Germinal center (tissue), 1 donor: ENCODE results near the gene DOCK6.

Experiments used
- DNase-seq: peaks from one replicate; pipeline ENCODE4 v3.0.0; 2012; ENCODE audit warnings: mixed read lengths, low spot score

Gene DOCK6

GRCh38 chr19:11223200-11223599 lies 39.1 kb downstream of the DOCK6 start:
- DNase-seq = no peak

DNA sequence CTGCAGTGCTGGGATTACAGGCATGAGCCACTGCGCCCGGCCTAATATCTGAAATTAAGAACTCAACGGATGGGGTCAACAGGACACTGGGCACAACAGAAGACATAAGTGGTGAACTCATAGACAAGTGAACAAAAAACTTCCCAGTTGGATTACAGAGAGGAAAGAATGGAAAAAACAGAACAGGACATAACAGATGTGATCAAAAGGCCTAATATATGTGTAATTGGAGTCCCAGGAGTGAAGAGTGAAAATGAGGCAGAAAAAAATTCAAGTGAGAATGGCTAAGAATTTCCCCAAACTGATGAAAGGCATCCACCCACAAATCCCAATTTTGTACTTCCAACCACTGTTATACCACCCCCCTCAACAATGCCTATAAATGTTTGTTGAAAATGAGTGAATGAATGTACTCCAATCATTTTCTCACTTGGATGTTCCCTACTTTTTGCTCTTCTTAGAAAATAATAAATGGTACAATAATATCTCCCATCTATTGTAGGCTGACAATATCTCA lies 41.2 kb downstream of the DOCK6 start:
- DNase-seq = no peak

DNA sequence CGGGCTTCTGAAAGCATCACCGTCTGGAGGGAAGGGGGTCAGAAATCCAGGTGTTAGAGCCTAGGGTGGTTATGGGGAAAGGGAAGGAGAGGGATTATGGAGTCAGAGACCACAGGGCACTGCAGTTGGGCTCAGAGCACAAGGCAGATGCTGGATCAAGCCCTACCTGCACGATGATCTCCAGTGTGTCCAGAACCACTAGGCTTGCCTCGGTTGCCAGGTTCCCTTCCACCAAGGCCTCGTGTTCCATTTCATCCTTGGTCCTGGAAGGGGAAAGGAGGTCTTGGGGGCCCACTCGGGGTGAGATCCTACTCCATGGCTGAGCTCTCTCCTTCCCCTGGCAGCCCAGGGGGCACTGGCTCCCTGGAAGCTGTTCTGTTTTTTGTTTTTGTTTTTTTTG lies 47.9 kb downstream of the DOCK6 start:
- DNase-seq = no peak

GRCh38 chr19:11210656-11210928 lies 51.7 kb downstream of the DOCK6 start:
- no peak for DNase-seq

GRCh38 chr19:11209839-11210655 lies 52.3 kb downstream of the DOCK6 start:
- DNase-seq = no peak

DNA sequence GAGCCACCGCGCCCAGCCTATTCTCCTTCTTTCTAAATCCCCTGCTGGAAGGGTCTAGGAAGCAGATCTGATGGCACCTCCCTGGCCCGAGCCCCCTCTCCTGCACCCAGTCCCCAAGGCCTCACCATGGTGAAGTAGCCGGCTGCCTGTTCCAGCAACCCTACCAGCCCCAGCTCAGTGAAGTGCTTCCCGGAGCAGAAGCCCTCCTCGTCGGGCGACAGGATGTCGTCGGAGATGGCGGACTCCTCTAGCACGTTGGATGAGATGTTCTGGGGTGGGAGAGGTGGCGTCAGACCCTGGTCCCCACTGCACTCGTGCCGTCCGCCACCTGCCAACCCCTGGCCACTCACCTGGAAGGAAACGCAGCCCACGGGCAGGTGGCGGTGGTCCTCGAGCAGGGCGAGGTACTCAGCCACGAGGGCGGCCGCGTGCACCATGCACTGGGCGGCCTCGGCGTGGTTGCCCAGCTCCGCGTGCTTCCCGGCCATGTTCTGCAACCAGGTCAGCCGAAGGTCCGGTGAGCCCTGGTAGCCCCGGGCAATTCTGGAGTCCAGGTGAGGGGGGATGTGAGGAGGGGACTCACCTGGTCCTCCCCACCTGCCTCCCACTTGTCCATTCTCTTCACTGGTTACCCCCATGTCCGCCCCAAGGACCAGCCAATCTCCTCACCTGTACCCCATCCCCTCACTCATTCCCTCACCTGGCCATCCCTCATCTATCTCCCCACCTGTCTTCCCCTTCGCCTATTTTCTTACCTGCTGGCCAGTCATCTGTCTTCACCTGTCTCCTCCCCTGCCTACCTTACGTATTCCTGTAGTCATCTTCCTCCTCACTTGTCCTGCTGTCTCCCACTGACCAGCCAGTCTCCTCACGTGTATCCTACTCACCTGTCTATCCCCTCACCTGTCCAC lies 53.5 kb downstream of the DOCK6 start:
- DNase-seq = no peak

DNA sequence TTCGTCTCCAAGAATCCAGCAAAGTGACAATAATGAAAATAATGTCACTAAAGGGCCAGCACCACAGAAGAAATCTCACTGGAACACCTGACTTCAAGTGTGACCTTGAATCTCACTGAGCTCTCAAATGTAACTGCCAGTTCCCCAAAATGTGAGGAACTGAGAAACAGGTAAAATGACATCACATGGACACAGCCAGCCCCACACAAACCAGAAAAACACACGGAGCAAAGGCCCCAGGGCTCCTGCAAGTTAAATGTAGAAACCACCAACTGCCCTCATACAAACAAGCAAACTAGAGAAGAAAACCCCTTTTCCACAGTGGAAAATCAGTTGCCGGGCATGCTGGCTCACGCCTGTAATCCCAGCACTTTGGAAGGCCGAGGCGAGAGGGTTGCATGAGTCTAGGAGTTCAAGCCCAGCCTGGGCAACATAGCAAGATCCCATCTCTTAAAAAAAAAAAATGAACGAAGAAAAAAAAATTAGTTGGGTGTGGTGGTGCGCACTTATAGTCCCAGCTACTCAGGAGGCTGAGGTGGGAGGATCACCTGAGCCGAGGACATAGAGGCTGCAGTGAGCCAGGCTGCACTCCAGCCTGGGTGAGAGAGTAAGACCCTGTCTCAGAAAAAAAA lies 56.3 kb downstream of the DOCK6 start:
- DNase-seq = no peak

GRCh38 chr19:11204943-11205349 lies 57.4 kb downstream of the DOCK6 start:
- DNase-seq = no peak

DNA sequence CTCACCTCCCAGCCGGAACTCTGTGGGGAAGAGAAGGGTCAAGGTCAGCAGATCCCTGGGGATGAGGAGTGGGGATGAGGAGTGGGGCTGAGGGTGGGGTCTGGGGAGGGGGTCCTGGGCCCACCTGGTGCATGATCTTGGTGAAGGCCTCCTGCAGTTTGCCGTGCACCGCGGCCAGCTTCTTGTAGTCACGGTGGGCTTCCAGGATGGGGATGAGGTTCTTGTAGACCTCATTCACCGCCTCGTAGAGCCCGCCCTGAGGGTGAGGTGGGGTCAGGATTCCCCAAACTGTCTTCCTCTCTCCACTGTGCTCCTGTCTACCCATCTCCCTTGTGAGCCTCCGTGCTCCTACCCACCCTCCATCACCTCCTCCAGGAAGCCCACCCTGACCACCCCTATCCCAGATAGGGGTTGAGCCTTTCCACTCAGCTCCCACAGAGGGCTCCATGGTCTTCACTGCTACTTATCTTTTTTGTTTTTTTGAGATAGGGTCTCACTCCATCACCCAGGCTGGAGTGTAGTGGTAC lies 58.2 kb downstream of the DOCK6 start:
- no peak for DNase-seq

GRCh38 chr19:11203194-11204075 lies 58.9 kb downstream of the DOCK6 start:
- peak; percentile 72 for DNase-seq

DNA sequence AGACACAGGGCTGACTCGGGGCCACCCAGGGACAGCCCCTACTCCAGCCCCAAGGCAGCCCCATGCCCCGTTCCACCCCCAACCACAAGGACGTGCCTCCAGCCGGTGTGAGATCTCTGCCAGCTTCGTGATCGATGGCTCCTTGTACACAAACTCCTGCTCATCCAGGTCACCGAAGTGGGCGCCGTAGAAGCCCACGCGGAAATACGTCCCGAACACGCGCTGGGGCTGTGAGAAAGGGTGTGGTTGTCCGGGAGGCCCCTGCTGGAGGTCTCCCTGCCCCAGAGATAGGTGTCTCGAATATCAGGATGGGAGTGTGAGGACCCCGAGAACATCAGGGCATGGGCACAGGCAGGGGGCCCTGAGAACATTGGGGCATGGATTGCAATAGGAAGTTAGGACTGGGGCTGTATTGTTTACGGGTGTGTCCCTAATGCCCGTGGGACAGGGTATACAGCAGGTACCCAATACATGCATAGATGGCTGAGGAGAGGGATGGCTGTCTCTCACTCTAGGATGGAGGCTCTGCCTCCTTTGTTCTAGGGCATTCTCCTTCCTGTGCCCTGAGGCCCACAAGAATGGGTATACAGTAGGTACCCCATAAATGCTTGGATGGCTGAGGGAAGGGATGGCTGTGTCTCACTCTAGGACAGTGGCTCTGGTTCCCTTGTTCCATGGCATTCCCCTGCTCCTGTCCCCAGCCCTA lies 59.7 kb downstream of the DOCK6 start:
- no peak for DNase-seq

- DNase-seq = no peak
These were observed 60.5 kb downstream of the DOCK6 start for GRCh38 chr19:11201791-11202190.

DNA sequence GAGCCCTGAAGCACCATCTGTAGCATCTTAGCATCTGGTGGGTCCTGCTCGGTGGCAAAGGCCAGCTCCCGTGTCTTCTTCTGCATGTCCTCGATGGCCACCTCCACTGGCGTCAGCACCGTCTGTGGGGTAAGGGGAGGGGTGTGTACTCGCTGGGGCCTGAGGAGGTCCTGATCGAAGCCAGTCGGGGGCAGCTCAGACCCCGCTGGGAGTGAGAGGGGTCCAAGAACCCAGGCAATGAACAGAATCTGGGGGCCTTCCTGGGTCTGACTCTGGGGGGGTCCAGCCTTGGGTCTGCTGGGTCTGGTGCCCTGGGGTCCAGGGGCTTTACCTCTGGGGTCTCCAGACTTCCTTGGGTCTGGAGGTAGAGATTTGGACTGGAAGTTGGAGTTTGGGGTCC lies 61.4 kb downstream of the DOCK6 start:
- no peak for DNase-seq

DNA sequence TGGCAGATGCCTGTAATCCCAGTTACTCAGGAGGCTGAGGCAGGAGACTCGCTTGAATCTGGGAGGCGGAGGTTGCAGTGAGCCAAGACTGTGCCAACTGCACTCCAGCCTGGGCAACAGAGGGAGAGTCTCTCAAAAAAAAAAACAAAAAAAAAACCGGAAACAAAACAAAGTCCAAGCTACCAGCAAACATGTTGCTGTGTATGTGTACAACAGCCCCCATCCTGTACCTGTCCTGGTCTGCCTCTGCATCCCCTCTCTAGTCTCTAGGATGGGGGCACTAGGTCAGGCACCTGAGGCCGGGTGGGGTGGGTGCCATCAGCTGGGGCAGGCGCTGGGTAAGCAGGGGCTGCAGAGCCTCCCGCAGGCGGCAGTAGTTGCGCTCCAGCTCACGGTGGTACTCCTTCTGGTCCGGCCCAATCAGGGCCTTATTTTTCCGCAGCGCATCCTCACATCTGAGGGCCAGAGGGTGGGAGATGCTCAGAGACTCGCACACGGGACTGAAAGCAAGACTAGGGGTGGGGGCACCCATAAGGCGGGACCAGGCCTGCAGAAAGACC lies 62.2 kb downstream of the DOCK6 start:
- no peak for DNase-seq

DNA sequence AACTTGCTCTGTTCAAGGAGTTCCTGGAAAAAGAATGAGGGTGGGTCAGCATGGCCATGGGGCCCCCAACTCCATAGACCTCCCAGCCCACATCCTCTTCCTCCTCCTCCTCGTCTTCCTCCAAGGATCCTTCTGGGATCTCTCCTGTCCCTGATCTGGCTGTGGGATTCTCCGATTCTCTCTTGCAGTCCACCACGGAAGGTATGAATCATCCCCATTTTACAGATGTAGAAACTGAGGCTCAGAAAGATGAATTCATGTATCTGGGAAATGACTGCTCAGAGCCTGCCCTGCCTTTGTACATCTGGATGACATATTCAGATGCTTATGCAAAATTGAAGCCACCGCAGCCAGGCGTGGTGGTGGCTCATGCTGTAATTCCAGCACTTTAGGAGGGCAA lies 62.8 kb downstream of the DOCK6 start:
- DNase-seq = no peak

DNA sequence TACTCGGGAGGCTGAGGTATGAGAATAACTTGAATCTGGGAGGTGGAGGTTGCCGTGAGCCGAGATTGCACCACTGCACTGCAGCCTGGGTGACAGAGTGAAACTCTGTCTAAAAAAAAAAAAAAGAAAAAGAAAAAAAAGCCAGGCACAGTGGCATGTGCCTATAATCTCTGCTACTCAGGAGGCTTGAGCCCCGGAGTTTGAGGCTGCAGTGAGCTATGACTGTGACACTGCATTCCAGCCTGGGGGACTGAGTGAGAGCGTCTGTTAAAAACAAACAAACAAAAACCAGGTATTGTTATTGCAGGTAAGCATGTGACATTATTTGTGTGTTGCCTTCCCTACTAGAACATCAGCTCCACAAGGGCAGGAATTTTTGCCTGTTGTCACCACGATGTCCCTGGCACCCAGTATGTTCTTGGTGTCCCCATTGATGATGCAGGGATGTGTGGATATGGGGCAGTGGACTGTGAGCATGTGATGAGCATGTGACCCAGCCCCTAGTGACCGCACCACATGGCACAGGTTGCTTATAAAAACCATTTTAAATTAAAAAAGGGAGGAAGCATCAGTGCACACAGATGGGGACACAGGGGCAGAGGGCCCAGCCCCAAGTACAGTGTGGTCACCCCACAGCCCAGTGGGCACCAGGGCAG lies 63.4 kb downstream of the DOCK6 start:
- no peak for DNase-seq

DNA sequence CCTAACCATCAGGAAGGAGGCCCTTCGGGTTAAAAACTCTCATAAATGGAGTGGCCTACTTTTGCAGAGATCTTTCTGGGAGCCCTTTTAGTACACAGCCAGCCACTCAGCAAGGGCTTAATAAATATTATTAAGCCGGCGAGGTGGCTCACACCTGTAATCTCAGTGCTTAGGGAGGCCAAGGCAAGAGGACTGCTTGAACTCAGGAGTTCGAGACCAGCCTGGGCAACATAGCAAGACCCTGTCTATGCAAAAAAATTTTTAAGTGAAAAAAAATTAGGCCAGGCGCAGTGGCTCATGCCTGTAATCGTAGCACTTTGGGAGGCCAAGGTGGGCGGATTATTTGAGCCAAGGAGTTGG lies 64.2 kb downstream of the DOCK6 start:
- DNase-seq = no peak

- DNase-seq = peak; percentile 97
These were observed 64.8 kb downstream of the DOCK6 start, which contains the start of gene KANK2 for GRCh38 chr19:11197291-11198174. KANK2 (minus strand) TSS chr19:11197545; CDS start chr19:11194511, 3,034 bp downstream.
